ENCODE data around the gene DHRS3.

The DHRS3 gene

DNA sequence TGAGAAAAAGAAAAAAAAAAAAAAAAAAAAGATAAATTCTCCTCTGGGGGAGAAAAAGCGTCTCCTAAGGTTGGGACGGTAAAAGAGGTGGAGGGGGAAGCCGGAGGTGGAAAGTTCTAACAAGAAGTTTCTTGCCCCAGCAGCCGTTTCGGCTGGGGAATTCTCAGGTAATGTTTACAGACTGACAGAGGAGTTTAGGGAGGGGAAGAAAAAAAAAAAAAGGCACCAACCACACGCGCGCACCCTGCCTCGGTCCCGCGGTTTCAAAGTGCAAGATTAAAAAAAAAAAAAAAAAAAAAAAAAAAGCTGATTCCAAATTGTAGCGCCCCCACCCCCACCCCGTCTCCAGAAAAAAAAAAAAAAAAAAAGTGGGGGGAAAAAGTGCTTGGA, 504 bp downstream of the DHRS3 start:
- DNase-seq (ENCODE audit: low read depth in 2 of 2) = no peak

DNA sequence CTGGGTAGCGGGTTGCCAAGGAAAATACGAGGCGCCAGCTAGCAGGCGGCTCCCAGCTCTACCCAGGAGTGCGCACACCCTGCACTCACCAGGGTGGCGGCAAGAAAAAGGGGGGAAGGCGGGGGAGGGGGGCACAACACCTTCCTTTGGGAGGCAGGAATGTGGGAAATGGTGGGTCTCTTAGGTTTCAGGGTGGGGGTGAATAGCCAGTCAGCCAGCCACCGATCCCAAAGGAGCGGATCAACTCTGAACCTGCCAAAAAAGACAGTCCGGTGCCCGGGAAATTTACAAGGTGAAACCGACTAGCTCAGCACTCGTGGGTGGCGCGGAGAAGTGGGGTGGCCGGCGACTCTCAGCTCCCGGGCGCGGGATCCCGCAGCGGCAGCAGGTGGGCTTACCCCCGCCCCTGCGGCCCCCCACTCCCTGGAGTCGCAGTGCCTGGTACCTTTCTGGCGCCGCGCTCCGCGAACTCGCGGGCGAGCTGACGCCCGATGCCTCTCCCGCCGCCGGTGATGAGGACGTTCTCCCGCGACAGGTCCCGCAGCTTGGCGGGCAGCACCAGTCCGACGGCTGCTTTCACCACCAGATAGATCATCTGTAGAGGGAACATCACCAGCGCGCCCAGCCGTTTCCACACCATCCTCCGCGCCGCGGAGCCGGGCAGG, 1.2 kb downstream of the DHRS3 start:
- DNase-seq (ENCODE audit: low read depth in 2 of 2) = no peak

GRCh38 chr1:12615865-12616708, 1.9 kb downstream of the DHRS3 start:
- DNase-seq (ENCODE audit: low read depth in 2 of 2) = no peak

GRCh38 chr1:12615159-12615864, 2.7 kb downstream of the DHRS3 start:
- DNase-seq (ENCODE audit: low read depth in 2 of 2) = no peak

- no peak for DNase-seq (ENCODE audit: low read depth in 2 of 2)
These were observed 3.4 kb downstream of the DHRS3 start for GRCh38 chr1:12614402-12615158.

GRCh38 chr1:12613180-12613579, 4.8 kb downstream of the DHRS3 start:
- DNase-seq (ENCODE audit: low read depth in 2 of 2) = no peak

- no peak for DNase-seq (ENCODE audit: low read depth in 2 of 2)
These were observed 7.1 kb downstream of the DHRS3 start for GRCh38 chr1:12610941-12611340.

DNA sequence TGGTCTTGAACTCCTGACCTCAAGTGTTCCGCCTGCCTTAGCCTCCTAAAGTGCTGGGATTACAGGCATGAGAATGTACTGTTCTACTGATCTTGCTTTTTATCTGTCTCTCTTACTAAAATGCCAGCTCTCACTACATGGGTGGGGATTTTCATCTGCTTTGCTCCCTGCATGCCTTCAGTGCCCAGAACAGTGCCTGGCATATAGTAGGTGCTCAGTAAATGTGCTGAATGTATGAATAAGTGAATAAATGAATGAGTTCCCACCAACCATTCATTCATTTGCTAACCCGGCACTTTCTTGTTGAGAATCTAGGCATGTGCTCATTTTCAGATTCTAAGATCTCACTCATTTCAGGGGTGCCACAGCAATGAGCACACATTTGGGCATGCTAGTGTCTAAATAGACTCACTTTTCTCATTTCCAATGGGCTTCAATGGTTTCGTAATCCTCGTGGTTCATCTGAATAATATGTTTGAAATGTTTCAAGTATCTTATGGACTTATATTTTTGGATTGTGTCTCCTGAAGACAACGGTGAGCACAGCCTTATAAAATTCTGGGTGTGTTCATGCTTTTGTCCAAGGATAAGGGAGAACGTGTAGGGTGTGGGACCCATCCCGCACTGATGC, 7.6 kb downstream of the DHRS3 start:
- DNase-seq (ENCODE audit: low read depth in 2 of 2) = no peak

- no peak for DNase-seq (ENCODE audit: low read depth in 2 of 2)
These were observed 8.5 kb downstream of the DHRS3 start for GRCh38 chr1:12609469-12610003.

DNA sequence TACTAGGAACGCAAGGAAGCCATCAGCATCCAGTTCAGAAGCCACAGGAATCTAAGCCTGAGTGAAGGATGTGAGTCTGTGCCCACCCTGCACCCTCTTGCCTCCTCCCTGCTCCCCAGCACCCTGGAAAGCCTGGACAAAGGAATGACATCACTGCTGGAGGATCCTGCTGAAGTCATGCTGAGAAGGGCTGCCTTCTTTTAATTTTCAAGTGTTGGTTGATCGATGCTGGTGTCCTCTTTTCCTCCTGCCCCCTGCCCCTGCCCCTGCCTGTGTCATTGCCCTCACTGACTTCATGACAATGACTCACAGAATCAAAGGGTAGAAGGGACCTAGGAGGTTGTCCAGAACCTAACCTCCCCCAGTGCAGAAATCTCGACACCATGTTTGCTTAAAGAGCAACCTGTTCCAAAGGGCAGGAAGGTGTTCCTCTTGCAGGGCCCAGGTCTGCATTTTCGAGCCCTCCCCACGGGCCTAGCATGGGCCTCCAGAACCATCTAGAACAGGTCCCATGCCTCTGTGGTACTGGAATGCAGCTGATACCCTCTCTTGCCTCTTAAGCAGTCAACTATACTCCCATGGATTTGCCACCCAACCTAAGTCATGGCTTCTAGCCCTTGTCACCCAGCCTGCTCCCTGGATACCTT, 9.6 kb downstream of the DHRS3 start:
- no peak for DNase-seq (ENCODE audit: low read depth in 2 of 2)

DNA sequence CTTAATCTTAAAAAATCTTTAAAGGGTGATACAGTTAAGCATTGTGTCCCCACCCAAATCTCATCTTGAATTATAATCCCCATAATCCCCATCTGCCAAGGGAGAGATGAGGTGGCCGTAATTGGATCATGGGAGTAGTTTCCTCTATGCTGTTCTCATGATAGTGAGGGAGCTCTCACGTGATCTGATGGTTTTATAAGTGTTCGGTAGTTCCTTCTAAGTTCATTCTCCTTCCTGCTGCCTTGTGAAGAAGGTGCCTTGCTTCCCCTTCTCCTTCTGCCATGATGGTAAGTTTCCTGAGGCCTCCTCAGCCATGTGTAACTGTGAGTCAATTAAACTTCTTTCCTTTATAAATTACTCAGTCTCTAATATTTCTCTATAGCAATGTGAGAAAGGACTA, 10.7 kb downstream of the DHRS3 start:
- no peak for DNase-seq (ENCODE audit: low read depth in 2 of 2)

DNA sequence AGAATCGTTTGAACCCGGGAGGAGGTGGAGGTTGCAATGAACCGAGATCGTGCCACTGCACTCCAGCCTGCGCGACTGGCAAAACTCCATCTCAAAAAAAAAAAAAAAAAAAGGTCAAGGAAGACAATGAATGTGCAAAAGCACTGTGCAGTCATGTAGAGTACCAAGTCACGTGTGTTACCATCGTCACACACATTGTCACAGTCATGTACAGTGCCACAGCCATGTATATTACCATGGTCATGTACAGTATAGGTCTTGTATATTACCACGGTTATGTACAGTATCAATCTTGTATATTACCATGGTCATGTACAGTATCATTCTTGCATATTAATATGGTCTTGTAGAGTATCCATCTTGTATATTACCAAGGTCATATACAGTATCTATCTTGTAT, 13.0 kb downstream of the DHRS3 start:
- no peak for DNase-seq (ENCODE audit: low read depth in 2 of 2)

DNA sequence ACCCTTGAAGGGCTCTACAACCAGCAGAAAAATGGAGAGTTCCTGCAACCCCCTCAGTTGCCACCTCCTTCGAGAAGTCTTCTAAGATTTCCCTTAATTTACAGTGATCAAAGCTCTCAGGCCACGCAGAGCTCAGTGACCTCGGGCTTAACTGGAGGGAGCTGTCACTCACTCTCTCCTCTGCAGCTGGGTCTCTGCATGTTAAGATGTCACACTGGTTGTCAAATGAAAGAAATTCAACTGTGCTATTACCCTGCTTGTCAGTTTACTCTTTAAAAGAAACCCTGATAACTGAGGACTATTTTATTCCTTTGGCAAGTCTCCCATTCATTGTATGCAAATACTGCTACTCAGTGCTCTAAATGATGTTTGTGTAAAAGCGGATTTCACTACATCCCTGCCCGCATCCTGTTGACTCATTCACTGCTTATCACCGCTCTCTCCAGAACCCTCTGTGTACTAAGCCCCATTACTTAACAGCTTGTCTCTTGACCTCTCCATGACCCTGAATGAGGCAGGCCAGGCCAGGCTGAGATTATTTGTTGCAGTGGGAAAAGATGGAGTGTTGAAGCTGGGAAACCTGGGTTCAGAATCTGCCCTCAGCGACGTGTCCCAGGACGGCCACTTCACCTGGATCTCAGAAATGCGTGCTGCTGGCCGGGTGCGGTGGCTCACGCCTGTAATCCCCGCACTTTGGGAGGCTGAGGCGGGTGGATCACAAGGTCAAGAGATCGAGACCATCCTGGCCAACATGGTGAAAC, 13.7 kb downstream of the DHRS3 start:
- peak in 1 of 2 donors; percentile 34 for DNase-seq (ENCODE audit: low read depth in 2 of 2)

DNA sequence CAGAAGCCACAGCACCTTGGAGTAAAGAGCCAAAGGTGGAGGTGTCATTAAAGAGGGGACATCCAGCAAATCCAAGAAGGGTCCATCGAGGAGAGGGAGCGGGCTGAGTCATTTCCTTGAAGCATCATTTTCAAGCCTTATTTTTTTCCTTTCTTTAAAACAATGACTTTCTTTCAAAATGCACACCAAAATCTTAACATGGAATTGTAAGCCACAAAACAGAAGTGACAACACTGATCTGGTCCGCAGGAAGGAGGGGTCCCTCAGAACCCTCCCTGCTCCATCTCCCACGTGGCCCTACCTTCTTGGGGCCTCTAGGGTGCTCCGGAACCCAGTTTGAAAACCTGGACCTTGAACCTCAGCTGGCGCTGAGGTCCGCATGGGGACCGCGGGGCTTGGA, 14.8 kb downstream of the DHRS3 start:
- no peak for DNase-seq (ENCODE audit: low read depth in 2 of 2)

- no peak for DNase-seq (ENCODE audit: low read depth in 2 of 2)
These were observed 15.4 kb downstream of the DHRS3 start for GRCh38 chr1:12602659-12603024.

DNA sequence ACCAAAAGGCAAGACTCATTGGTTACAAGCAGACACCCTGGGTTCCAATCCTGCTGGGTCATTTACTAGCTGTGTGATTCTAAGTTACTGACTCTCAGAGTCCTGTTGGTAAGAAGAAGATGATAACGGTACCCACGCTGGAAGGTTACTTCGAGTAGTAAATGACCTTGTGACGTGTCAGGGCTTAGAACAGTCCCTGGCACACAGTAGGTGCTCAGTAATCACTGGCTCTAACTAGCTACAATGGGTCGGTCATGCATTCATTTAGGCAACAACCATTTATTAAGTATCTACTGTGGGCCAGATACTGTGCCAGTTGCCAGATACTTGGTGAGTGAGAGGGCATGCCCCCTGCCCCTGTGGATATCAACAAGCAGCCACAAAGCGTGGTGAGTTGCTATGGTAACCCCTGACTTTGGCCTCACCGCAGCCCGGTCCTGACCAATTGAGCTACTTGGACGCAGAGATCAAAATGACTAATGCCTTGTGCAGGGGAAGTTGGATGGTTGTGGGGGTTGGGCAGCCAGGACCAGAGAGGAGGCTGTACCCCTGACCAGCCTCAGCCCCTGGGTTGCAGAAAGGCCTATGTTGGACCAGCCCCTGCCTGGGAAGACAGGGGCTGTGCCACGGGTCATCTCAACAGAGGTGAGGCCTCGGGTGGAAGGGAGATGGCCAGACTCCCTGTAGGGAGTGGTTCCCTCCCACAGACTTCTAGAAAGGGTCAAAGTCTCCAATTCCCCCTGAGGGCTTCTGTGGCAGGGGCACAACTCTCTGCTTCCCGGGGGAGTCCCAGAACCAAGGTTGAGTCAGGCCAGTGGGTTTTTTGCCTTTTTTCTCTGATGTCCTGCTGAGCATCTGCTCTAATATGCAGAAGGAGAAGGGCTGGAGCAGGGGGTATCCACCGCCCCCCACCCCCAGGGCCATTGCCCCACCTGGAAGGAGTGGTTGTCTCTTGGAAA, 16.0 kb downstream of the DHRS3 start:
- DNase-seq (ENCODE audit: low read depth in 2 of 2) = no peak

- DNase-seq (ENCODE audit: low read depth in 2 of 2) = peak in 1 of 2 donors; percentile 28
These were observed 17.0 kb downstream of the DHRS3 start for GRCh38 chr1:12600880-12601633.

- no peak for DNase-seq (ENCODE audit: low read depth in 2 of 2)
These were observed 17.7 kb downstream of the DHRS3 start for GRCh38 chr1:12600335-12600734.

All from stimulated activated CD8-positive, alpha-beta memory T cell treated with anti-CD3 and anti-CD28 coated beads, Interleukin-2, amount 100 ng/mL, for 1 hour (primary cell).